GM12878 (cell line): ENCODE results near the gene CNPY2. TPM values are rescaled to one million over a fixed set of nuclear protein-coding genes. Genes with fewer than 3 reads are reported as not detected.

Experiments used
- ATAC-seq: fragments of 200-7000 bp; cut with Tn5 transposase; 3 replicates; pipeline ENCODE4 v1.9.1; 2020; ENCODE audit warnings: mild to moderate bottlenecking, moderate library complexity
- BruUV-seq: library from RNA; stranded (reverse); fragments of 400-500 nt; replicated peaks from 2 replicates; lab custom pipeline; 2021; lab: Mats Ljungman, UMichigan
- CTCF ChIA-PET: fragments of 300-600 bp; sonication (Branson Sonifier 250); formaldehyde crosslinking; extraction: SDS; loops from one replicate; lab custom pipeline; 2021; ENCODE audit warnings: inconsistent platforms; lab: Yijun Ruan, JAX
- POLR2A ChIA-PET: fragments of 350-600 bp; formaldehyde crosslinking; extraction: SDS; loops from one replicate; lab custom pipeline; 2021; ENCODE audit warnings: inconsistent platforms; lab: Charles Lee
- RAD21 ChIA-PET: fragments of 300-600 bp; sonication (Branson Sonifier 250); formaldehyde crosslinking; loops from one replicate; lab custom pipeline; 2023; ENCODE audit warnings: antibody characterized with exemption; ENCODE audit not compliant: unreplicated experiment; lab: Charles Lee
- SMC1A ChIA-PET: fragments of 300-600 bp; sonication (Branson Sonifier 250); formaldehyde crosslinking; loops from one replicate; lab custom pipeline; 2023; ENCODE audit not compliant: unreplicated experiment, uncharacterized antibody; lab: Charles Lee
- DNase-seq: peaks from one replicate; pipeline ENCODE4 v3.0.0-alpha.2; 2011; ENCODE audit warnings: low read depth, low spot score
- FAIRE-seq: peaks from 3 replicates; lab custom pipeline; 2011; peaks lifted over from hg19 to GRCh38; lab: Jason Lieb, UNC
- H2AFZ ChIP-seq: 2 replicates; pipeline ENCODE4 v1.6.0; 2011; ENCODE audit warnings: low read depth, low read length, control low read depth; ENCODE audit not compliant: control insufficient read depth
- H3K27ac ChIP-seq: 2 replicates; pipeline ENCODE4 v1.5.1; 2011; ENCODE audit warnings: control low read depth; ENCODE audit not compliant: control insufficient read depth, insufficient read depth
- H3K27me3 ChIP-seq, 2 experiments: replicated peaks in 1 of 2; 2 replicates each; pipeline versions ENCODE4 v1.6.0 to v1.6.1; 2011; ENCODE audit warnings: low read length in 1 of 2; ENCODE audit not compliant: control insufficient read depth in 2 of 2, insufficient read depth in 2 of 2
- H3K36me3 ChIP-seq, 2 experiments: 2 replicates each; pipeline ENCODE4 v1.5.1; 2011; ENCODE audit warnings: low read length in 1 of 2; ENCODE audit not compliant: control insufficient read depth in 2 of 2, insufficient read depth in 2 of 2
- H3K4me1 ChIP-seq: 2 replicates; pipeline ENCODE4 v1.6.1; 2011; ENCODE audit warnings: mild to moderate bottlenecking, low read length, moderate library complexity, mixed read lengths; ENCODE audit not compliant: control insufficient read depth, insufficient read depth
- H3K4me2 ChIP-seq: 2 replicates; pipeline ENCODE4 v1.6.0; 2011; ENCODE audit warnings: control low read depth; ENCODE audit not compliant: control insufficient read depth, insufficient read depth
- H3K4me3 ChIP-seq: fragments of 200-600 bp; sonication (generic); 2 replicates; pipeline ENCODE4 v1.5.1; 2016
- H3K79me2 ChIP-seq: 2 replicates; pipeline ENCODE4 v1.6.0; 2011; ENCODE audit warnings: low read length; ENCODE audit not compliant: control insufficient read depth, insufficient read depth
- H3K9ac ChIP-seq: 2 replicates; pipeline ENCODE4 v1.8.0; 2011; ENCODE audit warnings: low read length, control low read depth, mixed read lengths; ENCODE audit not compliant: control insufficient read depth, insufficient read depth
- H3K9me3 ChIP-seq: replicated peaks from 3 replicates; pipeline ENCODE4 v1.5.1; 2011; ENCODE audit warnings: mild to moderate bottlenecking, low read length; ENCODE audit not compliant: control insufficient read depth, insufficient read depth
- H4K20me1 ChIP-seq: 2 replicates; pipeline ENCODE4 v1.6.0; 2011; ENCODE audit not compliant: control insufficient read depth, insufficient read depth
- GATAD2B ChIP-seq: fragments of 450-650 bp; conservative IDR thresholded peaks from 2 replicates; pipeline ENCODE4 v1.6.1; 2017; ENCODE audit warnings: low read depth, mild to moderate bottlenecking, moderate library complexity
- IKZF2 ChIP-seq, 2 experiments: fragments of 450-650 bp; IDR thresholded peaks; 2 replicates each; pipeline ENCODE4 v1.6.1; 2017; ENCODE audit warnings: mild to moderate bottlenecking in 2 of 2, moderate library complexity in 2 of 2
- JUNB ChIP-seq: IDR thresholded peaks from 2 replicates; pipeline ENCODE4 v1.6.1; 2016; ENCODE audit warnings: antibody characterized with exemption, mild to moderate bottlenecking
- MTA3 ChIP-seq: IDR thresholded peaks from 2 replicates; pipeline ENCODE4 v1.6.1; 2012; ENCODE audit warnings: low read length, inconsistent platforms, borderline replicate concordance
- NFYA ChIP-seq: IDR thresholded peaks from 2 replicates; pipeline ENCODE4 v1.6.1; 2011; ENCODE audit warnings: low read depth, mild to moderate bottlenecking, low read length, improper control_type of control experiment, borderline replicate concordance
- RUNX3 ChIP-seq: IDR thresholded peaks from 2 replicates; pipeline ENCODE4 v1.6.1; 2012; ENCODE audit warnings: low read length, inconsistent platforms
- SIX5 ChIP-seq: IDR thresholded peaks from 2 replicates; pipeline ENCODE4 v1.6.1; 2011; ENCODE audit warnings: mild to moderate bottlenecking, low read depth, low read length, moderate library complexity; ENCODE audit not compliant: severe bottlenecking
- SMARCA5 ChIP-seq: fragments of 450-650 bp; IDR thresholded peaks from 2 replicates; pipeline ENCODE4 v1.6.1; 2017; ENCODE audit warnings: mild to moderate bottlenecking
- SP1 ChIP-seq: IDR thresholded peaks from one replicate; pipeline ENCODE4 v1.6.1; 2011; ENCODE audit warnings: low read depth, low read length
- SUPT20H ChIP-seq: IDR thresholded peaks from 2 replicates; pipeline ENCODE4 v1.6.1; 2011; ENCODE audit warnings: low read depth, mild to moderate bottlenecking, low read length, moderate library complexity, borderline replicate concordance; ENCODE audit not compliant: control insufficient read depth
- TAF1 ChIP-seq: IDR thresholded peaks from 2 replicates; pipeline ENCODE4 v1.6.1; 2011; ENCODE audit warnings: mild to moderate bottlenecking, low read depth, low read length, borderline replicate concordance
- TCF12 ChIP-seq: IDR thresholded peaks from 2 replicates; pipeline ENCODE4 v1.6.1; 2011; ENCODE audit warnings: low read depth, mild to moderate bottlenecking, low read length
- ZBTB11 ChIP-seq: fragments of 450-650 bp; formaldehyde crosslinking; IDR thresholded peaks from 2 replicates; pipeline ENCODE4 v1.5.0; 2022; ENCODE audit warnings: mild to moderate bottlenecking, missing genetic modification characterization
- ZNF207 ChIP-seq: fragments of 450-650 bp; IDR thresholded peaks from 2 replicates; pipeline ENCODE4 v1.6.1; 2014; ENCODE audit warnings: antibody characterized with exemption, mild to moderate bottlenecking, borderline replicate concordance
- ZZZ3 ChIP-seq: IDR thresholded peaks from 2 replicates; pipeline ENCODE4 v1.6.1; 2011; ENCODE audit warnings: low read depth; ENCODE audit not compliant: control insufficient read depth, insufficient read length
- WGBS: methylation state at CpG from one replicate; pipeline ENCODE4 v1.1.6; 2016; ENCODE audit warnings: low lambda C conversion rate; ENCODE audit not compliant: insufficient replicate concordance, insufficient coverage; ENCODE audit errors: missing lambda C conversion rate; 5-methylcytosine and 5-hydroxymethylcytosine counted together
- in situ Hi-C: fragments of 300-500 bp; cut with MboI; formaldehyde crosslinking; loops from 9 replicates; pipeline ENCODE4 v1.14.3; 2018; ENCODE audit warnings: mixed read lengths
- intact Hi-C: fragments of 100-400 bp; cut with micrococcal nuclease; formaldehyde crosslinking; loops from one replicate; pipeline ENCODE4 v1.14.2; 2022; ENCODE audit not compliant: unreplicated experiment
- polyA plus RNA-seq, 11 experiments: library from polyadenylated mRNA; depleted of rRNA in 4 of 11; unstranded in 6 of 11; stranded (reverse) in 5 of 11; fragments of >200 nt; fragmentation: Nextera tagmentation in 4 of 11; fragmentation: Illumina TruSeq in 1 of 11; extraction: Ambion mirVana in 4 of 11; extraction: Trizol in 1 of 11; gene quantifications; 1 replicate in 1 of 11; 2 replicates in 10 of 11; pipeline versions ENCODE4 v1.2.1 to v1.2.3, GENCODE V29; 2011 to 2016; ENCODE audit warnings: inconsistent platforms in 2 of 11, missing spikeins in 2 of 11, low read depth in 1 of 11
- total RNA-seq, 4 experiments: library from RNA; depleted of rRNA in 3 of 4; stranded (reverse); fragments of >200 nt in 3 of 4; fragmentation: Illumina TruSeq in 1 of 4; extraction: Trizol in 1 of 4; gene quantifications; 2 replicates each; pipeline versions ENCODE4 v1.2.1 to v1.2.3, GENCODE V29; 2013 to 2021
- TF ChIP-seq, protein P1 (sequence below): fragments of 450-650 bp; IDR thresholded peaks from 2 replicates; pipeline ENCODE4 v1.6.1; 2017; ENCODE audit warnings: borderline replicate concordance
- TF ChIP-seq, protein P2 (sequence below): IDR thresholded peaks from 2 replicates; pipeline ENCODE4 v1.6.1; 2012; ENCODE audit warnings: low read depth, low read length, improper control_type of control experiment

CNPY2 gene
- total and polyA plus RNA-seq, 10 of the 15 experiments (the other 5 are each of a cell fraction or from before 2014, with no cell fraction given): 25.0 to 276 (median 87.8) TPM

- ChIA-PET POLR2A (interaction anchor here (0.6 to 11.4 kb wide), 13 partner anchors 10 to 1175 kb away, joined by 3 to 140 read pairs (median 3); partner anchors contain the start of genes APOF, CNPY2, SPRYD4 and STAT2), CTCF (interaction anchor here (0.5 to 3.6 kb wide), 9 partner anchors 9 to 295 kb away, joined by 3 to 21 read pairs (median 3); partner anchors contain the start of genes ANKRD52, RNF41 and STAT2), RAD21 (interaction anchor here (1.0 to 4.6 kb wide), 4 partner anchors 21 to 125 kb away, joined by 3 to 47 read pairs (median 8); partner anchors contain the start of gene STAT2), SMC1A (interaction anchor here (0.6 to 2.9 kb wide), 5 partner anchors 21 to 323 kb away, joined by 3 to 28 read pairs (median 6); partner anchors contain the start of gene STAT2)
- TSS peak; percentile 76 for BruUV-seq
- Histone ChIP-seq H3K9ac (peak within 1 kb of the TSS; percentile 64), H3K27ac (peak within 1 kb of the TSS; percentile 89), H3K4me2 (peak within 1 kb of the TSS; percentile 88), H3K9me3 (no peaks in the 10 kb centered on the region), H3K4me3 (peak within 1 kb of the TSS; percentile 40; the same call in 1 of the 2 replicates), H2AFZ (peak within 1 kb of the TSS; percentile 72), H4K20me1 (no peaks in the 10 kb centered on the region), H3K27me3 (no peaks in the 10 kb centered on the region), H3K79me2 (peaks cover 1% of the 10 kb centered on the region; the same call in 1 of the 2 replicates), H3K36me3 (peaks cover 1 to 15% of the 10 kb centered on the region in 2 experiments; a peak in 3 of 4 replicates), H3K4me1 (peaks cover 24% of the 10 kb centered on the region)
- intact Hi-C loops: no loop called here
- FAIRE-seq: peak; percentile 38
- 6% methylated on average over 9 of the region's 9 CpGs for WGBS
- DNase-seq: peak; percentile 61
- ATAC-seq: peak; percentile 63
- in situ Hi-C loops: no loop called here
- peak; percentile 33; the same call in 1 of the 2 replicates for TF ChIP-seq TAF1
- TF ChIP-seq ZNF207: no peak
- 0 out of 2 replicates have a peak, but pooled peaks have one; percentile 18 for TF ChIP-seq JUNB
- TF ChIP-seq GATAD2B: no peak
- TF ChIP-seq NFYA: no peak
- TF ChIP-seq, protein P1, sequence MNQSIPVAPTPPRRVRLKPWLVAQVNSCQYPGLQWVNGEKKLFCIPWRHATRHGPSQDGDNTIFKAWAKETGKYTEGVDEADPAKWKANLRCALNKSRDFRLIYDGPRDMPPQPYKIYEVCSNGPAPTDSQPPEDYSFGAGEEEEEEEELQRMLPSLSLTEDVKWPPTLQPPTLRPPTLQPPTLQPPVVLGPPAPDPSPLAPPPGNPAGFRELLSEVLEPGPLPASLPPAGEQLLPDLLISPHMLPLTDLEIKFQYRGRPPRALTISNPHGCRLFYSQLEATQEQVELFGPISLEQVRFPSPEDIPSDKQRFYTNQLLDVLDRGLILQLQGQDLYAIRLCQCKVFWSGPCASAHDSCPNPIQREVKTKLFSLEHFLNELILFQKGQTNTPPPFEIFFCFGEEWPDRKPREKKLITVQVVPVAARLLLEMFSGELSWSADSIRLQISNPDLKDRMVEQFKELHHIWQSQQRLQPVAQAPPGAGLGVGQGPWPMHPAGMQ: no peak
- TF ChIP-seq SMARCA5: peak; percentile 26; the same call in 1 of the 2 replicates
- peak; percentile 90 for TF ChIP-seq RUNX3
- peak; percentile 24 for TF ChIP-seq SP1
- TF ChIP-seq, protein P2, sequence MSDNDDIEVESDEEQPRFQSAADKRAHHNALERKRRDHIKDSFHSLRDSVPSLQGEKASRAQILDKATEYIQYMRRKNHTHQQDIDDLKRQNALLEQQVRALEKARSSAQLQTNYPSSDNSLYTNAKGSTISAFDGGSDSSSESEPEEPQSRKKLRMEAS: no peak
- TF ChIP-seq IKZF2 (IDR thresholded peaks at IDR 0.05): peak; percentile 43 to 47; a peak in 2 of 4 replicates
- TF ChIP-seq MTA3: no peak; the same call in 1 of the 2 replicates
- TF ChIP-seq TCF12: peak; percentile 32; the same call in 1 of the 2 replicates
- no peak for TF ChIP-seq SIX5
- TF ChIP-seq ZBTB11 (CRISPR knock-in tag): no peak
- TF ChIP-seq ZZZ3: no peak
- no peak for TF ChIP-seq SUPT20H
Measured at GRCh38 chr12:56338308-56339157, 22.7 kb upstream of the CNPY2 start, which contains the start of gene IL23A. Gene IL23A (plus strand): TSS chr12:56338884. CDS start chr12:56339045, 161 bp downstream.
